HL-60 (cell line): ENCODE data around the gene PDE3A.

Experiments used
- CTCF ChIP-seq: IDR thresholded peaks from one replicate; pipeline ENCODE4 v1.5.1; 2011; ENCODE audit warnings: low read length, control low read depth, inconsistent platforms; ENCODE audit not compliant: insufficient read depth
- GABPA ChIP-seq: IDR thresholded peaks from 2 replicates; pipeline ENCODE4 v1.6.1; 2012; ENCODE audit warnings: low read depth
- POLR2AphosphoS5 ChIP-seq: IDR thresholded peaks from 2 replicates; pipeline ENCODE4 v1.6.1; 2012; ENCODE audit warnings: low read depth
- REST ChIP-seq: IDR thresholded peaks from 2 replicates; pipeline ENCODE4 v1.6.1; 2012; ENCODE audit warnings: low read depth; ENCODE audit not compliant: insufficient replicate concordance

- TF ChIP-seq CTCF: no peak
- no peak for TF ChIP-seq POLR2AphosphoS5
- TF ChIP-seq GABPA: no peak
- TF ChIP-seq REST: no peak
Measured at GRCh38 chr12:20576528-20576927, 208.2 kb downstream of the PDE3A start.
